Nephron progenitor cell (in vitro differentiated cells): ENCODE data around the gene IL33.

Experiments
- DNase-seq: peaks from one replicate; pipeline ENCODE4 v3.0.0; 2021
- H3K27ac Mint-ChIP-seq: 2 replicates; pipeline ENCODE4 v1.8.0; 2021; ENCODE audit warnings: mild to moderate bottlenecking, moderate library complexity, mixed read lengths
- H3K27me3 Mint-ChIP-seq: 2 replicates; pipeline ENCODE4 v1.8.0; 2021; ENCODE audit warnings: mild to moderate bottlenecking, low read depth, mixed read lengths; ENCODE audit not compliant: poor library complexity
- H3K36me3 Mint-ChIP-seq: 2 replicates; pipeline ENCODE4 v1.8.0; 2021; ENCODE audit warnings: low read depth, mixed read lengths
- H3K4me1 Mint-ChIP-seq: 2 replicates; pipeline ENCODE4 v1.8.0; 2021; ENCODE audit warnings: mixed read lengths
- H3K4me3 Mint-ChIP-seq: 2 replicates; pipeline ENCODE4 v1.8.0; 2021; ENCODE audit warnings: mild to moderate bottlenecking, moderate library complexity, mixed read lengths
- H3K9me3 Mint-ChIP-seq: 2 replicates; pipeline ENCODE4 v1.8.0; 2021; ENCODE audit warnings: mild to moderate bottlenecking, moderate library complexity, mixed read lengths
- TF ChIP-seq, protein P1 (sequence below): fragments of 200-600 bp; sonication (generic); IDR thresholded peaks from 2 replicates; pipeline ENCODE4 v1.5.0; 2021; ENCODE audit warnings: antibody characterized with exemption

IL33 gene

DNA sequence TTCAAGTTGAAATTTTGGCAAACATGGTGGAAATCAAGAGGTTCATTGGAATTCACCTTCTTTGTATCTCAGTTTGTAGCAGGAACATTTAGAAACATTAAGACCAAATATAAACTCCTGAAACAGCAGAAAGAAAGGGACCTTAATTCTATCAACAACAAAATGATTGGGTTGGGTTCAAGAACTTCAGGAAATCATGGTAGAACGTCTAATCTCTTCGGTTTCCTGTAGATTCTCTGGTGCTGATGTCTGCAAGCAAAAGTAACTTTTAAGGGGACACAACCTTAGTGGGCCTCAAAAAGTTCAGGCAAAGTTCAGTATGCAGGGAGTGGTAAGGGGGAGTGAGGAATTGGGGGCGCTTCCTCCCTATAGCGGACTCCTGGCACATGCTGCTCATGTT lies 3.4 kb downstream of the IL33 start:
- Mint-ChIP-seq H3K27me3 (no peaks in the 10 kb centered on the region), H3K9me3 (no peaks in the 10 kb centered on the region), H3K27ac (no peak overlapping the region), H3K4me1 (no peaks in the 10 kb centered on the region), H3K36me3 (no peaks in the 10 kb centered on the region), H3K4me3 (no peak overlapping the region)
- DNase-seq: no peak
- TF ChIP-seq, protein P1, sequence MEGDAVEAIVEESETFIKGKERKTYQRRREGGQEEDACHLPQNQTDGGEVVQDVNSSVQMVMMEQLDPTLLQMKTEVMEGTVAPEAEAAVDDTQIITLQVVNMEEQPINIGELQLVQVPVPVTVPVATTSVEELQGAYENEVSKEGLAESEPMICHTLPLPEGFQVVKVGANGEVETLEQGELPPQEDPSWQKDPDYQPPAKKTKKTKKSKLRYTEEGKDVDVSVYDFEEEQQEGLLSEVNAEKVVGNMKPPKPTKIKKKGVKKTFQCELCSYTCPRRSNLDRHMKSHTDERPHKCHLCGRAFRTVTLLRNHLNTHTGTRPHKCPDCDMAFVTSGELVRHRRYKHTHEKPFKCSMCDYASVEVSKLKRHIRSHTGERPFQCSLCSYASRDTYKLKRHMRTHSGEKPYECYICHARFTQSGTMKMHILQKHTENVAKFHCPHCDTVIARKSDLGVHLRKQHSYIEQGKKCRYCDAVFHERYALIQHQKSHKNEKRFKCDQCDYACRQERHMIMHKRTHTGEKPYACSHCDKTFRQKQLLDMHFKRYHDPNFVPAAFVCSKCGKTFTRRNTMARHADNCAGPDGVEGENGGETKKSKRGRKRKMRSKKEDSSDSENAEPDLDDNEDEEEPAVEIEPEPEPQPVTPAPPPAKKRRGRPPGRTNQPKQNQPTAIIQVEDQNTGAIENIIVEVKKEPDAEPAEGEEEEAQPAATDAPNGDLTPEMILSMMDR: no peak

DNA sequence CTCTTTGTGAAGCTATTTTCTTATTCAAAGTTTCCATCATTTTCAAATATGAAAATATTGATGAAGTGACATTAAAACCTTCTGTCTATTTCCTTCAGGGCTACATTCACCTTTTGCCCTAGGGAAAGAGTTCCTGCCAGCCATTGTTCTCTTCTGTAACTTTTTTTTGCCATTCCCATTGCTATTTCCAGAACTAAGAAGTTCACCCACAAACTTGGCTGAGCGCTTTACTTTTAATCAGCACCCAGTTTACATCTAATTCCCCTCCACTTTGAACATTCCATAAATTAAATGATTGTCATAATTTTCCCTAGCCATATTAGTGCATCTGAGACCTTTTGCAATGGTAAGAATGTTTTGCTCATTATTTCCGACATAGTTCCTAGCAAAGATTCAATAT lies 4.4 kb downstream of the IL33 start:
- Mint-ChIP-seq H3K36me3 (no peaks in the 10 kb centered on the region), H3K4me1 (no peaks in the 10 kb centered on the region), H3K9me3 (no peaks in the 10 kb centered on the region), H3K27me3 (no peaks in the 10 kb centered on the region), H3K27ac (no peak overlapping the region), H3K4me3 (no peak overlapping the region)
- DNase-seq: no peak
- TF ChIP-seq, protein P1: no peak

DNA sequence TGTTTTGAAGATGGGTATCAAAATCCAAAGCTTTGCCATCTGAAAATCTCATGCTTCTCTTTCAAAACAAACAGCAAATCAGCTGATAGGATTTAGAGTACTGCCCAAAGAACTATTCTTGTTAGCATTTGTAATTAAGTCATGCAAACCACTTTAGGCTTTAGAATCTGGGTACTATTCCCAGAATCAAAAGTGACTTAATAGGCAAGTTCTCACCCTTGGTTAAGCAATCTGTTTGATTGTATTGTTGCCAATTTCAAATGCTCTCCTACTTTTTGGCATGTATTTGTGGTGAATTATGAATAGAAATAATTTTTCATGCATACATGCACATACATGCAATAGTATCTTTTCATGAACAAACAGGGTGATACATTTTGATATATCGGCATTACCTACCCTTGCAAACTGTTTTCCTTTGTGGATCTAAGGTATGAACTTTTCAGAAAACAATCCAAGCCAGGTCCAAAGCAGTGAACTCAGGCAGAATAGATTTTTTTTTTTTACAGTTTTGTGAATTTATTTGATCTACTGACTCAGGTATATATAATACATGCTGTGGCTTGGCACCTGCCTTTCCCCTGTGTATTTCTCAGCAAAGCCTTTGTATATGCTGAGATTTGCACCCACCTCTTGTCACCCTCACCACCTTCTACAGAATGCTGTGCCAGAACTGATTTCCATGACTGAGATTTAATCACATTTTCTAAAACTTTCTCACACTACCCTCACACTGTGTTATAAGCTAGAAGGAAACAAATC lies 9.0 kb downstream of the IL33 start:
- Mint-ChIP-seq H3K27me3 (peaks cover 3% of the 10 kb centered on the region), H3K4me3 (no peak overlapping the region), H3K9me3 (no peaks in the 10 kb centered on the region), H3K27ac (no peak overlapping the region), H3K36me3 (no peaks in the 10 kb centered on the region), H3K4me1 (no peaks in the 10 kb centered on the region)
- no peak for DNase-seq
- TF ChIP-seq, protein P1: no peak

GRCh38 chr9:6226696-6227095 lies 11.1 kb downstream of the IL33 start:
- H3K9me3 Mint-ChIP-seq: no peaks in the 10 kb centered on the region
- no peak overlapping the region for H3K4me3 Mint-ChIP-seq
- H3K27ac Mint-ChIP-seq: no peak overlapping the region
- H3K4me1 Mint-ChIP-seq: no peaks in the 10 kb centered on the region
- no peaks in the 10 kb centered on the region for H3K36me3 Mint-ChIP-seq
- DNase-seq: no peak
- peaks cover 3% of the 10 kb centered on the region for H3K27me3 Mint-ChIP-seq
- TF ChIP-seq, protein P1: no peak

- H3K4me3 Mint-ChIP-seq: no peak overlapping the region
- no peaks in the 10 kb centered on the region for H3K9me3 Mint-ChIP-seq
- H3K36me3 Mint-ChIP-seq: no peaks in the 10 kb centered on the region
- TF ChIP-seq, protein P1: no peak
- no peak for DNase-seq
- no peaks in the 10 kb centered on the region for H3K4me1 Mint-ChIP-seq
- no peak overlapping the region for H3K27ac Mint-ChIP-seq
- H3K27me3 Mint-ChIP-seq: peaks cover 3% of the 10 kb centered on the region
Observed at GRCh38 chr9:6229186-6229585, 13.6 kb downstream of the IL33 start.

- TF ChIP-seq, protein P1: no peak
- DNase-seq: no peak
- Mint-ChIP-seq H3K36me3 (no peaks in the 10 kb centered on the region), H3K27ac (no peak overlapping the region), H3K4me1 (no peaks in the 10 kb centered on the region), H3K4me3 (no peak overlapping the region), H3K9me3 (no peaks in the 10 kb centered on the region), H3K27me3 (peaks cover 3% of the 10 kb centered on the region)
Observed at GRCh38 chr9:6229619-6230018, 14.0 kb downstream of the IL33 start.
